HepG2 (cell line): Measurements from ENCODE around the gene NOL12. TPM values are rescaled to one million over a fixed set of nuclear protein-coding genes. Genes with fewer than 3 reads are reported as not detected.

Experiments used
- DR1 ChIP-seq: sonication (generic); formaldehyde crosslinking; IDR thresholded peaks from 2 replicates; pipeline ENCODE4 v1.8.0; 2021; ENCODE audit warnings: mild to moderate bottlenecking, missing genetic modification reagents, inconsistent platforms
- HDAC6 ChIP-seq: fragments of 200-600 bp; sonication (generic); IDR thresholded peaks from 2 replicates; pipeline ENCODE4 v1.7.0; 2017; ENCODE audit warnings: mild to moderate bottlenecking, antibody characterized with exemption, low read length, low read depth
- HES4 ChIP-seq: sonication (generic); formaldehyde crosslinking; IDR thresholded peaks from 2 replicates; pipeline ENCODE4 v1.9.0; 2021; ENCODE audit warnings: mild to moderate bottlenecking, missing genetic modification reagents, borderline replicate concordance
- KMT2A ChIP-seq: sonication (generic); formaldehyde crosslinking; IDR thresholded peaks from 2 replicates; pipeline ENCODE4 v1.4.0; 2020; ENCODE audit warnings: missing genetic modification reagents
- TAF1 ChIP-seq: sonication (generic); formaldehyde crosslinking; IDR thresholded peaks from 2 replicates; pipeline ENCODE4 v1.4.0; 2020; ENCODE audit warnings: missing genetic modification reagents
- TRIM24 ChIP-seq: sonication (generic); formaldehyde crosslinking; IDR thresholded peaks from 2 replicates; pipeline ENCODE4 v1.8.0; 2022; ENCODE audit warnings: mild to moderate bottlenecking, missing genetic modification reagents
- ZBTB10 ChIP-seq: sonication (generic); formaldehyde crosslinking; IDR thresholded peaks from 2 replicates; pipeline ENCODE4 v1.4.0; 2020; ENCODE audit warnings: missing genetic modification reagents, borderline replicate concordance
- ZNF121 ChIP-seq: sonication (generic); formaldehyde crosslinking; IDR thresholded peaks from 2 replicates; pipeline ENCODE4 v1.5.0; 2020; ENCODE audit warnings: mild to moderate bottlenecking, missing genetic modification reagents
- ZNF354B ChIP-seq: sonication (generic); formaldehyde crosslinking; IDR thresholded peaks from 2 replicates; pipeline ENCODE4 v1.8.0; 2022; ENCODE audit warnings: mild to moderate bottlenecking, missing genetic modification reagents
- ZNF367 ChIP-seq: sonication (generic); formaldehyde crosslinking; IDR thresholded peaks from 2 replicates; pipeline ENCODE4 v1.4.0; 2020; ENCODE audit warnings: missing genetic modification reagents, borderline replicate concordance
- ZNF576 ChIP-seq: sonication (generic); formaldehyde crosslinking; IDR thresholded peaks from 2 replicates; pipeline ENCODE4 v1.4.0; 2020; ENCODE audit warnings: mild to moderate bottlenecking, missing genetic modification reagents
- ZNF609 ChIP-seq: sonication (generic); formaldehyde crosslinking; IDR thresholded peaks from 2 replicates; pipeline ENCODE4 v1.4.0; 2020; ENCODE audit warnings: mild to moderate bottlenecking, missing genetic modification reagents, borderline replicate concordance
- ZNF768 ChIP-seq: sonication (generic); formaldehyde crosslinking; IDR thresholded peaks from 2 replicates; pipeline ENCODE4 v1.4.0; 2020; ENCODE audit warnings: missing genetic modification reagents
- ZNF780A ChIP-seq: sonication (generic); formaldehyde crosslinking; IDR thresholded peaks from 2 replicates; pipeline ENCODE4 v1.8.0; 2022; ENCODE audit warnings: mild to moderate bottlenecking, missing genetic modification reagents, moderate library complexity
- ZNF83 ChIP-seq: sonication (generic); formaldehyde crosslinking; IDR thresholded peaks from 2 replicates; pipeline ENCODE4 v1.4.0; 2020; ENCODE audit warnings: missing genetic modification reagents, mild to moderate bottlenecking, borderline replicate concordance
- ZNF850 ChIP-seq: sonication (generic); formaldehyde crosslinking; conservative IDR thresholded peaks from 2 replicates; pipeline ENCODE4 v1.9.0; 2021; ENCODE audit warnings: mild to moderate bottlenecking, missing genetic modification reagents
- polyA plus RNA-seq, 8 experiments: library from polyadenylated mRNA; depleted of rRNA in 3 of 8; stranded (reverse) in 7 of 8; unstranded in 1 of 8; fragments of >200 nt; fragmentation: Illumina TruSeq in 4 of 8; extraction: Trizol in 4 of 8; gene quantifications; 2 replicates each; pipeline versions ENCODE4 v1.2.1 to v1.2.3, GENCODE V29; 2011 to 2016; ENCODE audit warnings: low read depth in 4 of 8, missing spikeins in 1 of 8, mixed read lengths in 1 of 8; ENCODE audit not compliant: insufficient read depth in 1 of 8
- total RNA-seq, 5 experiments: library from RNA; depleted of rRNA; stranded (reverse); fragments of >200 nt; fragmentation: Illumina TruSeq; extraction: Trizol; gene quantifications; 2 replicates each; pipeline ENCODE4 v1.2.3, GENCODE V29; 2016; ENCODE audit warnings: low read depth in 1 of 5
- TF ChIP-seq, protein P1 (sequence below): IDR thresholded peaks from 2 replicates; pipeline ENCODE4 v1.6.1; 2018; ENCODE audit warnings: missing genetic modification reagents
- TF ChIP-seq, protein P2 (sequence below): sonication (generic); formaldehyde crosslinking; IDR thresholded peaks from 2 replicates; pipeline ENCODE4 v1.4.0; 2020; ENCODE audit warnings: mild to moderate bottlenecking, missing genetic modification reagents

NOL12 gene
- total and polyA plus RNA-seq, 2 of the 13 experiments (the other 11 are each of a cell fraction or from before 2014, with no cell fraction given) = 14.3 to 31.4 TPM

- TF ChIP-seq TAF1 (peak; percentile 52; the same call in 1 of the 2 replicates), ZBTB10 (CRISPR knock-in tag) (no peak), HDAC6 (no peak), DR1 (peak; percentile 80), ZNF768 (no peak), ZNF83 (CRISPR knock-in tag) (no peak), ZNF354B (CRISPR knock-in tag) (no peak), HES4 (CRISPR knock-in tag) (no peak), ZNF780A (CRISPR knock-in tag) (no peak), ZNF850 (CRISPR knock-in tag) (no peak), TRIM24 (no peak), ZNF367 (CRISPR knock-in tag) (no peak), ZNF121 (CRISPR knock-in tag) (no peak), ZNF609 (CRISPR knock-in tag) (no peak), KMT2A (no peak), ZNF576 (CRISPR knock-in tag) (no peak)
- TF ChIP-seq, protein P1, sequence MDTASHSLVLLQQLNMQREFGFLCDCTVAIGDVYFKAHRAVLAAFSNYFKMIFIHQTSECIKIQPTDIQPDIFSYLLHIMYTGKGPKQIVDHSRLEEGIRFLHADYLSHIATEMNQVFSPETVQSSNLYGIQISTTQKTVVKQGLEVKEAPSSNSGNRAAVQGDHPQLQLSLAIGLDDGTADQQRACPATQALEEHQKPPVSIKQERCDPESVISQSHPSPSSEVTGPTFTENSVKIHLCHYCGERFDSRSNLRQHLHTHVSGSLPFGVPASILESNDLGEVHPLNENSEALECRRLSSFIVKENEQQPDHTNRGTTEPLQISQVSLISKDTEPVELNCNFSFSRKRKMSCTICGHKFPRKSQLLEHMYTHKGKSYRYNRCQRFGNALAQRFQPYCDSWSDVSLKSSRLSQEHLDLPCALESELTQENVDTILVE = no peak
- TF ChIP-seq, protein P2, sequence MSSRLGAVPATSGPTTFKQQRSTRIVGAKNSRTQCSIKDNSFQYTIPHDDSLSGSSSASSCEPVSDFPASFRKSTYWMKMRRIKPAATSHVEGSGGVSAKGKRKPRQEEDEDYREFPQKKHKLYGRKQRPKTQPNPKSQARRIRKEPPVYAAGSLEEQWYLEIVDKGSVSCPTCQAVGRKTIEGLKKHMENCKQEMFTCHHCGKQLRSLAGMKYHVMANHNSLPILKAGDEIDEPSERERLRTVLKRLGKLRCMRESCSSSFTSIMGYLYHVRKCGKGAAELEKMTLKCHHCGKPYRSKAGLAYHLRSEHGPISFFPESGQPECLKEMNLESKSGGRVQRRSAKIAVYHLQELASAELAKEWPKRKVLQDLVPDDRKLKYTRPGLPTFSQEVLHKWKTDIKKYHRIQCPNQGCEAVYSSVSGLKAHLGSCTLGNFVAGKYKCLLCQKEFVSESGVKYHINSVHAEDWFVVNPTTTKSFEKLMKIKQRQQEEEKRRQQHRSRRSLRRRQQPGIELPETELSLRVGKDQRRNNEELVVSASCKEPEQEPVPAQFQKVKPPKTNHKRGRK (CRISPR knock-in tag) = no peak
Observed at GRCh38 chr22:37658133-37659065, 27.7 kb upstream of the NOL12 start, which contains the start of gene PDXP (continued).
